GM12878 (cell line): ENCODE data around the gene GGA2. TPM values are rescaled to one million over a fixed set of nuclear protein-coding genes. Genes with fewer than 3 reads are reported as not detected.

Experiments
- ATAC-seq: fragments of 200-7000 bp; cut with Tn5 transposase; 3 replicates; pipeline ENCODE4 v1.9.1; 2020; ENCODE audit warnings: mild to moderate bottlenecking, moderate library complexity
- BruUV-seq: library from RNA; stranded (reverse); fragments of 400-500 nt; replicated peaks from 2 replicates; lab custom pipeline; 2021; lab: Mats Ljungman, UMichigan
- CTCF ChIA-PET: fragments of 300-600 bp; sonication (Branson Sonifier 250); formaldehyde crosslinking; extraction: SDS; loops from one replicate; lab custom pipeline; 2021; ENCODE audit warnings: inconsistent platforms; lab: Yijun Ruan, JAX
- POLR2A ChIA-PET: fragments of 350-600 bp; formaldehyde crosslinking; extraction: SDS; loops from one replicate; lab custom pipeline; 2021; ENCODE audit warnings: inconsistent platforms; lab: Charles Lee
- RAD21 ChIA-PET: fragments of 300-600 bp; sonication (Branson Sonifier 250); formaldehyde crosslinking; loops from one replicate; lab custom pipeline; 2023; ENCODE audit warnings: antibody characterized with exemption; ENCODE audit not compliant: unreplicated experiment; lab: Charles Lee
- SMC1A ChIA-PET: fragments of 300-600 bp; sonication (Branson Sonifier 250); formaldehyde crosslinking; loops from one replicate; lab custom pipeline; 2023; ENCODE audit not compliant: unreplicated experiment, uncharacterized antibody; lab: Charles Lee
- DNase-seq: peaks from one replicate; pipeline ENCODE4 v3.0.0-alpha.2; 2011; ENCODE audit warnings: low read depth, low spot score
- FAIRE-seq: peaks from 3 replicates; lab custom pipeline; 2011; peaks lifted over from hg19 to GRCh38; lab: Jason Lieb, UNC
- H2AFZ ChIP-seq: 2 replicates; pipeline ENCODE4 v1.6.0; 2011; ENCODE audit warnings: low read depth, low read length, control low read depth; ENCODE audit not compliant: control insufficient read depth
- H3K27ac ChIP-seq: 2 replicates; pipeline ENCODE4 v1.5.1; 2011; ENCODE audit warnings: control low read depth; ENCODE audit not compliant: control insufficient read depth, insufficient read depth
- H3K27me3 ChIP-seq, 2 experiments: replicated peaks in 1 of 2; 2 replicates each; pipeline versions ENCODE4 v1.6.0 to v1.6.1; 2011; ENCODE audit warnings: low read length in 1 of 2; ENCODE audit not compliant: control insufficient read depth in 2 of 2, insufficient read depth in 2 of 2
- H3K36me3 ChIP-seq, 2 experiments: 2 replicates each; pipeline ENCODE4 v1.5.1; 2011; ENCODE audit warnings: low read length in 1 of 2; ENCODE audit not compliant: control insufficient read depth in 2 of 2, insufficient read depth in 2 of 2
- H3K4me1 ChIP-seq: 2 replicates; pipeline ENCODE4 v1.6.1; 2011; ENCODE audit warnings: mild to moderate bottlenecking, low read length, moderate library complexity, mixed read lengths; ENCODE audit not compliant: control insufficient read depth, insufficient read depth
- H3K4me2 ChIP-seq: 2 replicates; pipeline ENCODE4 v1.6.0; 2011; ENCODE audit warnings: control low read depth; ENCODE audit not compliant: control insufficient read depth, insufficient read depth
- H3K4me3 ChIP-seq: fragments of 200-600 bp; sonication (generic); 2 replicates; pipeline ENCODE4 v1.5.1; 2016
- H3K79me2 ChIP-seq: 2 replicates; pipeline ENCODE4 v1.6.0; 2011; ENCODE audit warnings: low read length; ENCODE audit not compliant: control insufficient read depth, insufficient read depth
- H3K9ac ChIP-seq: 2 replicates; pipeline ENCODE4 v1.8.0; 2011; ENCODE audit warnings: low read length, control low read depth, mixed read lengths; ENCODE audit not compliant: control insufficient read depth, insufficient read depth
- H3K9me3 ChIP-seq: replicated peaks from 3 replicates; pipeline ENCODE4 v1.5.1; 2011; ENCODE audit warnings: mild to moderate bottlenecking, low read length; ENCODE audit not compliant: control insufficient read depth, insufficient read depth
- H4K20me1 ChIP-seq: 2 replicates; pipeline ENCODE4 v1.6.0; 2011; ENCODE audit not compliant: control insufficient read depth, insufficient read depth
- CREM ChIP-seq: IDR thresholded peaks from 2 replicates; pipeline ENCODE4 v1.6.1; 2014; ENCODE audit warnings: antibody characterized with exemption, low read depth
- EP300 ChIP-seq, 2 experiments: fragments of 150-350 bp in 1 of 2; IDR thresholded peaks; 2 replicates each; pipeline ENCODE4 v1.6.1; 2011 to 2012; ENCODE audit warnings: low read depth in 2 of 2, low read length in 2 of 2, borderline replicate concordance in 1 of 2, improper control_type of control experiment in 1 of 2, inconsistent platforms in 1 of 2; ENCODE audit not compliant: control insufficient read depth in 1 of 2
- ETV6 ChIP-seq, 2 experiments: fragments of 450-650 bp in 1 of 2; IDR thresholded peaks in 1 of 2; conservative IDR thresholded peaks in 1 of 2; 2 replicates each; pipeline ENCODE4 v1.6.1; 2014; ENCODE audit warnings: antibody characterized with exemption in 1 of 2, borderline replicate concordance in 1 of 2, low read depth in 1 of 2, mild to moderate bottlenecking in 1 of 2, moderate library complexity in 1 of 2
- EZH2 ChIP-seq: IDR thresholded peaks from 2 replicates; pipeline ENCODE4 v1.6.1; 2012; ENCODE audit warnings: low read depth, mild to moderate bottlenecking, control low read depth, inconsistent platforms, low read length, borderline replicate concordance; ENCODE audit not compliant: control insufficient read depth
- FOXM1 ChIP-seq: IDR thresholded peaks from 2 replicates; pipeline ENCODE4 v1.6.1; 2012; ENCODE audit warnings: low read depth, mild to moderate bottlenecking, inconsistent platforms, low read length, moderate library complexity
- HSF1 ChIP-seq: fragments of 150-350 bp; IDR thresholded peaks from 2 replicates; pipeline ENCODE4 v1.6.1; 2014; ENCODE audit warnings: mild to moderate bottlenecking, low read depth, low read length
- KDM1A ChIP-seq: fragments of 200-600 bp; sonication (generic); IDR thresholded peaks from 2 replicates; pipeline ENCODE4 v1.6.1; 2016; ENCODE audit warnings: borderline replicate concordance
- LARP7 ChIP-seq: fragments of 450-650 bp; IDR thresholded peaks from 2 replicates; pipeline ENCODE4 v1.6.1; 2017; ENCODE audit warnings: mild to moderate bottlenecking
- MLLT1 ChIP-seq: fragments of 450-650 bp; IDR thresholded peaks from 2 replicates; pipeline ENCODE4 v1.6.1; 2016; ENCODE audit warnings: mild to moderate bottlenecking
- MYC ChIP-seq: IDR thresholded peaks from 2 replicates; pipeline ENCODE4 v1.6.1; 2011; ENCODE audit warnings: mild to moderate bottlenecking, low read length, moderate library complexity, inconsistent platforms; ENCODE audit not compliant: insufficient read depth, insufficient replicate concordance, insufficient read length, severe bottlenecking
- NFYB ChIP-seq: IDR thresholded peaks from 2 replicates; pipeline ENCODE4 v1.6.1; 2011; ENCODE audit warnings: low read depth, mild to moderate bottlenecking, low read length, improper control_type of control experiment, moderate library complexity; ENCODE audit not compliant: insufficient read depth
- NR2C1 ChIP-seq: fragments of 450-650 bp; IDR thresholded peaks from 2 replicates; pipeline ENCODE4 v1.6.1; 2017; ENCODE audit warnings: antibody characterized with exemption, mild to moderate bottlenecking, moderate library complexity
- SMAD5 ChIP-seq: IDR thresholded peaks from 2 replicates; pipeline ENCODE4 v1.6.1; 2016; ENCODE audit warnings: antibody characterized with exemption, low read depth
- SPI1 ChIP-seq: IDR thresholded peaks from 2 replicates; pipeline ENCODE4 v1.6.1; 2011; ENCODE audit warnings: low read depth, mild to moderate bottlenecking, low read length, moderate library complexity, borderline replicate concordance; ENCODE audit not compliant: insufficient read depth
- STAT1 ChIP-seq: fragments of 450-650 bp; conservative IDR thresholded peaks from 2 replicates; pipeline ENCODE4 v1.6.1; 2014; ENCODE audit warnings: antibody characterized with exemption, mild to moderate bottlenecking
- WRNIP1 ChIP-seq: IDR thresholded peaks from 2 replicates; pipeline ENCODE4 v1.6.1; 2011; ENCODE audit warnings: low read depth, low read length, improper control_type of control experiment, borderline replicate concordance
- ZNF384 ChIP-seq: IDR thresholded peaks from 2 replicates; pipeline ENCODE4 v1.6.1; 2012; ENCODE audit warnings: low read depth, mild to moderate bottlenecking, low read length, improper control_type of control experiment, borderline replicate concordance
- ZZZ3 ChIP-seq: IDR thresholded peaks from 2 replicates; pipeline ENCODE4 v1.6.1; 2011; ENCODE audit warnings: low read depth; ENCODE audit not compliant: control insufficient read depth, insufficient read length
- WGBS: methylation state at CpG from one replicate; pipeline ENCODE4 v1.1.6; 2016; ENCODE audit warnings: low lambda C conversion rate; ENCODE audit not compliant: insufficient replicate concordance, insufficient coverage; ENCODE audit errors: missing lambda C conversion rate; 5-methylcytosine and 5-hydroxymethylcytosine counted together
- in situ Hi-C: fragments of 300-500 bp; cut with MboI; formaldehyde crosslinking; loops from 9 replicates; pipeline ENCODE4 v1.14.3; 2018; ENCODE audit warnings: mixed read lengths
- intact Hi-C: fragments of 100-400 bp; cut with micrococcal nuclease; formaldehyde crosslinking; loops from one replicate; pipeline ENCODE4 v1.14.2; 2022; ENCODE audit not compliant: unreplicated experiment
- polyA plus RNA-seq, 11 experiments: library from polyadenylated mRNA; depleted of rRNA in 4 of 11; unstranded in 6 of 11; stranded (reverse) in 5 of 11; fragments of >200 nt; fragmentation: Nextera tagmentation in 4 of 11; fragmentation: Illumina TruSeq in 1 of 11; extraction: Ambion mirVana in 4 of 11; extraction: Trizol in 1 of 11; gene quantifications; 1 replicate in 1 of 11; 2 replicates in 10 of 11; pipeline versions ENCODE4 v1.2.1 to v1.2.3, GENCODE V29; 2011 to 2016; ENCODE audit warnings: inconsistent platforms in 2 of 11, missing spikeins in 2 of 11, low read depth in 1 of 11
- total RNA-seq, 4 experiments: library from RNA; depleted of rRNA in 3 of 4; stranded (reverse); fragments of >200 nt in 3 of 4; fragmentation: Illumina TruSeq in 1 of 4; extraction: Trizol in 1 of 4; gene quantifications; 2 replicates each; pipeline versions ENCODE4 v1.2.1 to v1.2.3, GENCODE V29; 2013 to 2021

GGA2 gene
- total and polyA plus RNA-seq, 10 of the 15 experiments (the other 5 are each of a cell fraction or from before 2014, with no cell fraction given) = 14.1 to 153 (median 86.6) TPM

GRCh38 chr16:23532448-23532847 lies 22.2 kb upstream of the GGA2 start:
- DNase-seq = no peak
- POLR2A ChIA-PET = no interaction called here
- H3K4me3 ChIP-seq = no peak overlapping the region
- no peak for FAIRE-seq
- no peak overlapping the region for H2AFZ ChIP-seq
- no peak overlapping the region for H3K27ac ChIP-seq
- RAD21 ChIA-PET = no interaction called here
- CTCF ChIA-PET = no interaction called here
- peaks cover 24 to 40% of the 10 kb centered on the region in 2 experiments for H3K36me3 ChIP-seq
- intact Hi-C loops (no loop called here), in situ Hi-C loops (no loop called here)
- no TSS peak for BruUV-seq
- no peak overlapping the region for H3K9ac ChIP-seq
- no peaks in the 10 kb centered on the region for H3K79me2 ChIP-seq
- no peaks in the 10 kb centered on the region; the same call in 1 of the 2 replicates for H4K20me1 ChIP-seq
- no peaks in the 10 kb centered on the region for H3K27me3 ChIP-seq
- no peak overlapping the region for H3K4me2 ChIP-seq
- SMC1A ChIA-PET = no interaction called here
- ATAC-seq = no peak
- 100% methylated on average over 1 of the region's 1 CpG for WGBS
- no peak for TF ChIP-seq EP300 (IDR thresholded peaks at IDR 0.05; ENCODE audit: borderline replicate concordance in 1 of 2, control insufficient read depth in 1 of 2, low read depth in 2 of 2, low read length in 2 of 2)
- TF ChIP-seq ETV6 (conservative IDR thresholded peaks at IDR 0.05 in 1 of 2, IDR thresholded peaks at IDR 0.05 in 1 of 2; ENCODE audit: borderline replicate concordance in 1 of 2, low read depth in 1 of 2) = no peak
- TF ChIP-seq CREM = no peak
- TF ChIP-seq ZZZ3 = no peak
- no peak for TF ChIP-seq FOXM1
- TF ChIP-seq NFYB = no peak
- TF ChIP-seq SMAD5 = no peak
- no peak for TF ChIP-seq LARP7
- TF ChIP-seq HSF1 = no peak
- TF ChIP-seq EZH2 = no peak
- TF ChIP-seq STAT1 = no peak
- TF ChIP-seq MYC = no peak
- TF ChIP-seq ZNF384 = no peak
- TF ChIP-seq WRNIP1 = no peak
- TF ChIP-seq MLLT1 = no peak
- no peak for TF ChIP-seq SPI1
- no peak for TF ChIP-seq KDM1A
- TF ChIP-seq NR2C1 = no peak
- H3K9me3 ChIP-seq = no peaks in the 10 kb centered on the region
- no peaks in the 10 kb centered on the region for H3K4me1 ChIP-seq
